RWPE1 (cell line): ENCODE data around the gene ANKRD12.

Experiments
- CTCF ChIA-PET: fragments of 350-600 bp; sonication (Branson Sonifier 250); formaldehyde crosslinking; extraction: SDS; loops from one replicate; lab custom pipeline; 2021; lab: Yijun Ruan, JAX
- POLR2A ChIA-PET: fragments of 400-600 bp; formaldehyde crosslinking; extraction: SDS; loops from one replicate; lab custom pipeline; 2020; ENCODE audit warnings: antibody characterized with exemption; ENCODE audit not compliant: low non-redundant PET; lab: Yijun Ruan, JAX
- DNase-seq: peaks from one replicate; pipeline ENCODE4 v3.0.0; 2012; ENCODE audit warnings: low spot score
- H3K27ac ChIP-seq: fragments of 450-650 bp; 2 replicates; pipeline ENCODE4 v1.5.1; 2017
- TF ChIP-seq, protein P1 (sequence below): fragments of 450-650 bp; conservative IDR thresholded peaks from 2 replicates; pipeline ENCODE4 v1.5.1; 2017; ENCODE audit warnings: low read depth, mild to moderate bottlenecking

Gene ANKRD12

DNA sequence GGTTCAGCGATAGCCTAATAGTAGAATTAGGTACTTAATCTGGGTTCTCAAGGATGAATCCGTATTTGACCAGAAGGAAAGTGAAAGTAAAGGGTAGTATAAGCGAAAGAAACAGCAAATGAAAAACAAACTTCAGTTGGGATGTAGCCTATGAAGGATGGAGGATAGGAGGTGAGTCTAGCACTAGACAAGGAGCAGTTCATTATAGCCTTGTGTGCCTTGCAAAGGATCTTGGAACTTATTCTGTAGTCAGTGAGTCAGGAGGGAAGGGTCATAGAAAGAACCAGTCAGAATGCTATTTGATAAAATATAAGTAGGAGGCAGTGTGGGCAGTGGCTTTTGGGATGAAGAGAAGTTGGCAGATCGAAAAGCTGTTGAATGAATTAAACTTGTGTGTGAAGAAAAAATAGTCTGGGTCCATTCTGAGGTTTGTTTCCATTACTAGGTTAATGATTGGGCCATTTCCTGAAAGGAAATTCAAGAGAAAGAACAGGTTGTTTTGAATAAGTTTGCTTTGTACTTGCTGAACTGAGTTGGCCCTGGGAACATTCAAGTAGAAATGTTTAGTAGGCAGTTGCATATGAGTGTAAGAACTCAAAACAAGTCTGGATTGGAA, 48.5 kb downstream of the ANKRD12 start:
- CTCF ChIA-PET: no interaction called here

DNA sequence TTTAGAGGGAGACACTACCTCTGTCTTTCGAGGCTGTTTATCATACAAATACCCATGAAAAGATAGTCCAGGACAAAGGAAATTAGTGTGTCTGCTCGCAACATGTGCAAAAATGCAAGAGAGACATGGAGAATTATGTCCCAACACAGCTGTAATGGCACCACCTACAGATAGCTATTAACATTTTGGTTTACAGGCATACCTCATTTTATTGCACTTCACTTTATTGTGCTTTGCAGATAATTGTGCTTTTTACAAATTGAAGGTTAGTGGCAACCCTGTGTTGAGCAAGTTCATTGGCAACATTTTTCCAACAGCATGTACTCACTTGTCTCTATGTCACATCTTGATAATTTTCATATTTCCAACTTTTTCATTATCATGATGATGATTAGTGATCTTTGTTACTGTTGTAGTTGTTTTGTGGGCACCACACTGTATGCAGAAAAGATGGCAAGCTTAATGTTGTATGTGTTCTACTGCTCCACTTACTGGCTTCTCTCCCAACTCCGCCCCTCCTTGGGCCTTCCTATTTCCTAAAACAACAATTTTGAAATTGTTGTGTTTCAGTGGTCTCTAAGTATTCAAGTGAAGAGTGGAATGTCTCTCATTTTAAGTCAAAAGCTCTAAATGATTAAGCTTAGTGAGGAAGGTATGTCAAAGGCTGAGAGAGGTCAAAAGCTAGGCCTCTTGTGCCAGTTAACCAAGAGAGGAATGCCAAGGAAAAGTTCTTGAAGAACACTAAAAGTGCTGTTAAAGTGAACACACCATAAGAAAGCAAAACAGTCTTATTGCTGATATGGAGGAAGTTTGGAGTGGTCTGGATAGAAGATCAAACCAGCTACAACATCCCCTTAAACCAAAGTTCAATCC, 52.0 kb downstream of the ANKRD12 start:
- DNase-seq: no peak
- H3K27ac ChIP-seq: no peak overlapping the region
- ChIA-PET CTCF (interaction anchor here (0.6 to 1.3 kb wide), 3 partner anchors 8 to 283 kb away, joined by 3 to 4 read pairs (median 3); no protein-coding TSS in a partner anchor), POLR2A (interaction anchor here (0.7 kb wide), 1 partner anchor 266 kb away, joined by 3 read pairs; no protein-coding TSS in a partner anchor)
- TF ChIP-seq, protein P1, sequence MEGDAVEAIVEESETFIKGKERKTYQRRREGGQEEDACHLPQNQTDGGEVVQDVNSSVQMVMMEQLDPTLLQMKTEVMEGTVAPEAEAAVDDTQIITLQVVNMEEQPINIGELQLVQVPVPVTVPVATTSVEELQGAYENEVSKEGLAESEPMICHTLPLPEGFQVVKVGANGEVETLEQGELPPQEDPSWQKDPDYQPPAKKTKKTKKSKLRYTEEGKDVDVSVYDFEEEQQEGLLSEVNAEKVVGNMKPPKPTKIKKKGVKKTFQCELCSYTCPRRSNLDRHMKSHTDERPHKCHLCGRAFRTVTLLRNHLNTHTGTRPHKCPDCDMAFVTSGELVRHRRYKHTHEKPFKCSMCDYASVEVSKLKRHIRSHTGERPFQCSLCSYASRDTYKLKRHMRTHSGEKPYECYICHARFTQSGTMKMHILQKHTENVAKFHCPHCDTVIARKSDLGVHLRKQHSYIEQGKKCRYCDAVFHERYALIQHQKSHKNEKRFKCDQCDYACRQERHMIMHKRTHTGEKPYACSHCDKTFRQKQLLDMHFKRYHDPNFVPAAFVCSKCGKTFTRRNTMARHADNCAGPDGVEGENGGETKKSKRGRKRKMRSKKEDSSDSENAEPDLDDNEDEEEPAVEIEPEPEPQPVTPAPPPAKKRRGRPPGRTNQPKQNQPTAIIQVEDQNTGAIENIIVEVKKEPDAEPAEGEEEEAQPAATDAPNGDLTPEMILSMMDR: no peak

More for the DNA sequence above, 48.5 kb downstream of the ANKRD12 start:
- no peak overlapping the region for H3K27ac ChIP-seq
- no peak for DNase-seq
- TF ChIP-seq, protein P1: no peak
- POLR2A ChIA-PET: no interaction called here

DNA sequence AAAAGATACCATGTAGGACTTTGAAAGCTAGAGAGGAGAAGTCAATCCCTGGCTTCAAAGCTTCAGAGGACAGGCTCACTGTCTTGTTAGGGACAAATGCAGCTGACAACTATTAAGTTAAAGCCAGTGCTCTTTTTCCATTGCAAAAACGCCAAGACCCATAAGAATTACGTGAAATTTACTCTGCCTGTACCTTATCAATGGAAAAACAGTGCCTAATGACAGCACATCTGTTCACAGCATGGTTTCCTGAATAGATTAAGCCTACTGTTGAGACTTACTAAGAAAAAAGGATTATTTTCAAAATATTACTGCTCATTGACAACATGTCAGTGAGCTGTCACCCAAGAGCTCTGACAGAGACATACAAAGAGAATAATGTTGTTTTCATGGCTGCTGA, 52.9 kb downstream of the ANKRD12 start:
- CTCF ChIA-PET: interaction anchor here (1.3 kb wide), 1 partner anchor 9 kb away, joined by 3 read pairs; no protein-coding TSS in a partner anchor
- DNase-seq: no peak
- H3K27ac ChIP-seq: no peak overlapping the region
- POLR2A ChIA-PET: interaction anchor here (0.7 kb wide), 1 partner anchor 267 kb away, joined by 3 read pairs; no protein-coding TSS in a partner anchor
- TF ChIP-seq, protein P1: no peak

DNA sequence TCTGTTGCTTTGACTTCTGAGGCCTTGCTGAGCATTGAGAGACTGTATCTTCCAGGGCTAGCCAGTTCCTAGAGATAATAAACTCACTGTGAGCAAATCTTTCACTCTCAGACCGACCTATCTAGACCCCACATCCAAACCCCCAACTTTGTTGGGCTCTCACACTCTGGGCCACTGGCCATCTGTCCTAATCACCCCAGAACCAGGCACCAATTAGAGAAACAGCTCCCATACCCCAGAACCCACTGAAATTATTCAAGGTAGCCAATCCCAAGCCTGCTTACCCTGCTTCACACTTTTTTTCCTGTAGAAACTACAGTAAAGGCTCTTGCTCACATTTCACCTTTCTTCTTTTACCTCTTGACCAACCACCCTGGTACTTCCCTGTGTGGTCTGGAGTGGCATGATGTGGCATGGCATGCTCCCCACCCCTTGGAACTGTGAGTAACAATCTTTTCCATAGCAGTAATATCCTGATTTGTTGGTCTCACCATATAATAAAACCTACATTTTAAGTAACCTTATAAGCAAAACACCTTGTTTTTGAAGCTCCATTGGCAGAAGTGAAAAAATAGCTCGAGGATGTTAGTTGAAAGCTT, 55.2 kb downstream of the ANKRD12 start:
- TF ChIP-seq, protein P1: no peak
- no peak overlapping the region for H3K27ac ChIP-seq
- DNase-seq: no peak
- CTCF ChIA-PET: interaction anchor here (0.7 kb wide), 1 partner anchor 421 kb away, joined by 3 read pairs; no protein-coding TSS in a partner anchor
- POLR2A ChIA-PET: no interaction called here

DNA sequence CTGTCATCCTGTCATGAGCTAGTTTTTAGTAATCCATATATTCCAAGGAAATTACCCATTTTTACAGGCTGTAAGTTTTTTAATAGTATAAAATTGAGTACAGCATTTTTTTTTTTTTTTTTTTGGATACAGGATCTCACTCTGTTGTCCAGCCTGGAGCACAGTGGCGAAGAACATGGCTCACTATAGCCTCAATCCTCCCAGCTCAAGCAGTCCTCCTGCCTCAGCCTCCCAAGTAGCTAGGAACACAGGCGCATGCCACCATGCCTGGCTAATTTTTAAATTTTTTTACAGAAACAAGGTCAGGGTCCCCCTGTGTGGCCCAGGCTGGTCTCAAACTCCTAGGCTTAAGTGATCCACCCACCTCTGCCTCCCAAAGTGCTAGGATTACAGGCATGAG, 56.5 kb downstream of the ANKRD12 start:
- TF ChIP-seq, protein P1: no peak
- CTCF ChIA-PET: interaction anchor here (0.6 kb wide), 1 partner anchor 154 kb away, joined by 3 read pairs; no protein-coding TSS in a partner anchor
- POLR2A ChIA-PET: no interaction called here
- no peak for DNase-seq
- no peak overlapping the region for H3K27ac ChIP-seq

DNA sequence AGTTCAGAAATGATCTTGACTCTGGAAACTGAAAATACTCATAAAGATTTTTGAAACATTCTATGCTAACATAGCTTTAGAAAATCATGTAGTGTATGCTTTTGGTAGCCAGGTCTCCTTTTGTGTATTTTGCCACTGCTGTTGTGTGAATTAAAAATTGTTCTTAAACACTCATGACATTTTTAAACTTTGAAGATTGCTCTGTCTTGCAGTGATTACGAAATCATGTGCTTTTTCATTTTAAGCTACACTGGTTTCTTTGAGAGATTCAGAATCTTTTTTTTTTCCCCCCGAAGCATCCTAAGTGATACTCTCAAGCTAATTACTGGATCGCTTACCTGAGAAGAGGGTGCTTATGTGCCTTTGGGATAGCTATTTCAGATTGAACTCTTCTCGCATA, 60.0 kb downstream of the ANKRD12 start:
- POLR2A ChIA-PET: no interaction called here
- no peak for DNase-seq
- H3K27ac ChIP-seq: no peak overlapping the region
- CTCF ChIA-PET: no interaction called here
- TF ChIP-seq, protein P1: no peak
